Natural killer cell (primary cell): ENCODE data around the gene ADAM29. TPM values are rescaled to one million over a fixed set of nuclear protein-coding genes. Genes with fewer than 3 reads are reported as not detected.
"Not testable (repeated sequence)": the region's sequence is repeated elsewhere in the genome, so short reads cannot be mapped to it uniquely, and the experiment has no call there.

Source experiments
- ATAC-seq, 3 donors: fragments of 150-1000 bp in 2 of 3; fragments of 200-7000 bp in 1 of 3; cut with Tn5 transposase; 1 replicate in 1 of 3; 2 replicates in 2 of 3; pipeline ENCODE4 v1.10.0; 2021; ENCODE audit warnings: mild to moderate bottlenecking in 2 of 3, moderate library complexity in 2 of 3
- DNase-seq, 2 donors: peaks; one replicate each; pipeline versions ENCODE4 v3.0.0 to v3.0.0-alpha.2; 2013 to 2021; ENCODE audit warnings: mixed read lengths in 1 of 2
- H3K27ac ChIP-seq: one replicate; pipeline ENCODE4 v1.5.1; 2013; ENCODE audit warnings: mild to moderate bottlenecking, low read length
- H3K27me3 ChIP-seq: one replicate; pipeline ENCODE4 v1.6.1; 2013; ENCODE audit warnings: low read length; ENCODE audit not compliant: control insufficient read depth, insufficient read depth
- H3K36me3 ChIP-seq: one replicate; pipeline ENCODE4 v1.6.1; 2013; ENCODE audit warnings: low read length; ENCODE audit not compliant: control insufficient read depth, insufficient read depth
- H3K4me1 ChIP-seq: one replicate; pipeline ENCODE4 v1.6.1; 2013; ENCODE audit warnings: low read length; ENCODE audit not compliant: control insufficient read depth, insufficient read depth
- H3K4me3 ChIP-seq: one replicate; pipeline ENCODE4 v1.5.1; 2013; ENCODE audit warnings: low read length
- H3K9me3 ChIP-seq: one replicate; pipeline ENCODE4 v1.6.1; 2013; ENCODE audit warnings: low read length; ENCODE audit not compliant: control insufficient read depth, insufficient read depth
- H3K27ac Mint-ChIP-seq, 2 donors: one replicate each; pipeline ENCODE4 v1.8.0; 2022; ENCODE audit warnings: mild to moderate bottlenecking in 2 of 2, mixed read lengths in 2 of 2, moderate library complexity in 1 of 2
- H3K27me3 Mint-ChIP-seq, 2 donors: one replicate each; pipeline ENCODE4 v1.8.0; 2022; ENCODE audit warnings: low read depth in 2 of 2, mixed read lengths in 2 of 2
- H3K36me3 Mint-ChIP-seq: one replicate; pipeline ENCODE4 v1.8.0; 2022; ENCODE audit warnings: mixed read lengths
- H3K4me1 Mint-ChIP-seq, 2 donors: one replicate each; pipeline ENCODE4 v1.8.0; 2022; ENCODE audit warnings: mixed read lengths in 2 of 2
- H3K4me3 Mint-ChIP-seq: one replicate; pipeline ENCODE4 v1.8.0; 2022; ENCODE audit warnings: mild to moderate bottlenecking, moderate library complexity, mixed read lengths
- H3K9me3 Mint-ChIP-seq, 2 donors: one replicate each; pipeline ENCODE4 v1.8.0; 2022; ENCODE audit warnings: mixed read lengths in 2 of 2
- WGBS: methylation state at CpG from one replicate; pipeline ENCODE4 v1.1.7; 2013; ENCODE audit warnings: missing lambda C conversion rate; ENCODE audit not compliant: insufficient coverage; 5-methylcytosine and 5-hydroxymethylcytosine counted together
- intact Hi-C: fragments of 100-400 bp; cut with micrococcal nuclease; formaldehyde crosslinking; loops from one replicate; pipeline ENCODE4 v1.14.2; 2022
- total RNA-seq, 4 donors: library from RNA; stranded (reverse); fragments of 120-200 nt in 1 of 4; gene quantifications; one replicate each; pipeline versions ENCODE4 v1.2.3 to v1.2.4, GENCODE V29; 2013 to 2022
- TF ChIP-seq, protein P1 (sequence below): fragments of 200-600 bp; IDR thresholded peaks from one replicate; pipeline ENCODE4 v1.8.0; 2022; ENCODE audit warnings: antibody characterized with exemption

Gene ADAM29
- total RNA-seq, 3 donors from 2014 or later (not counting 1 experiment from before 2014, with no cell fraction given): not detected

DNA sequence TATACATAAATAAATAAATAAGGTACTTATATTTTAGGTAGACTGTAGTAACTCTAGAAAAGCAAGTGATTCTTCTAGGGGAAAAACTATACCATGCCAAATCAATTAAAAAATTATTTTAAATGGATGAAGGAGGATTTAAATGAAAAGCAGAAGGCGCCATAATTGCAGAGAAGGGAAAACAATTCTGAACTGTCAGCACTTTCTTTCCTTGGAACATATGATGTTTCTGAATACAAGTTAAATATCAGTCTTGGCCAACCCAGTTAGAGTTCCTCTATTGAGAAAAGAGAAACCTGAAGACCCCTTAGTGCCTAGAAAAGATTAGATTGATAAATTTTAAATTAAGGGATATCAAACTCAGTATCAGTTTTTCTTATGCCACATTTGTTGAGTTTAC, 75.8 kb downstream of the ADAM29 start:
- Histone ChIP-seq H3K27ac (no peak overlapping the region), H3K9me3 (peaks cover 7% of the 10 kb centered on the region), H3K4me3 (no peak overlapping the region), H3K4me1 (no peaks in the 10 kb centered on the region), H3K27me3 (no peaks in the 10 kb centered on the region), H3K36me3 (no peaks in the 10 kb centered on the region)
- 83% methylated on average over 1 of the region's 1 CpG for WGBS
- TF ChIP-seq, protein P1, sequence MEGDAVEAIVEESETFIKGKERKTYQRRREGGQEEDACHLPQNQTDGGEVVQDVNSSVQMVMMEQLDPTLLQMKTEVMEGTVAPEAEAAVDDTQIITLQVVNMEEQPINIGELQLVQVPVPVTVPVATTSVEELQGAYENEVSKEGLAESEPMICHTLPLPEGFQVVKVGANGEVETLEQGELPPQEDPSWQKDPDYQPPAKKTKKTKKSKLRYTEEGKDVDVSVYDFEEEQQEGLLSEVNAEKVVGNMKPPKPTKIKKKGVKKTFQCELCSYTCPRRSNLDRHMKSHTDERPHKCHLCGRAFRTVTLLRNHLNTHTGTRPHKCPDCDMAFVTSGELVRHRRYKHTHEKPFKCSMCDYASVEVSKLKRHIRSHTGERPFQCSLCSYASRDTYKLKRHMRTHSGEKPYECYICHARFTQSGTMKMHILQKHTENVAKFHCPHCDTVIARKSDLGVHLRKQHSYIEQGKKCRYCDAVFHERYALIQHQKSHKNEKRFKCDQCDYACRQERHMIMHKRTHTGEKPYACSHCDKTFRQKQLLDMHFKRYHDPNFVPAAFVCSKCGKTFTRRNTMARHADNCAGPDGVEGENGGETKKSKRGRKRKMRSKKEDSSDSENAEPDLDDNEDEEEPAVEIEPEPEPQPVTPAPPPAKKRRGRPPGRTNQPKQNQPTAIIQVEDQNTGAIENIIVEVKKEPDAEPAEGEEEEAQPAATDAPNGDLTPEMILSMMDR: no peak
- Mint-ChIP-seq H3K27me3 (no peaks in the 10 kb centered on the region), H3K36me3 (peaks cover 6% of the 10 kb centered on the region), H3K27ac (no peak overlapping the region), H3K4me1 (no peaks in the 10 kb centered on the region), H3K9me3 (peaks cover 4 to 15% of the 10 kb centered on the region in 2 donors), H3K4me3 (no peak overlapping the region)
- DNase-seq: no peak
- intact Hi-C loops: no loop called here
- ATAC-seq: no peak

DNA sequence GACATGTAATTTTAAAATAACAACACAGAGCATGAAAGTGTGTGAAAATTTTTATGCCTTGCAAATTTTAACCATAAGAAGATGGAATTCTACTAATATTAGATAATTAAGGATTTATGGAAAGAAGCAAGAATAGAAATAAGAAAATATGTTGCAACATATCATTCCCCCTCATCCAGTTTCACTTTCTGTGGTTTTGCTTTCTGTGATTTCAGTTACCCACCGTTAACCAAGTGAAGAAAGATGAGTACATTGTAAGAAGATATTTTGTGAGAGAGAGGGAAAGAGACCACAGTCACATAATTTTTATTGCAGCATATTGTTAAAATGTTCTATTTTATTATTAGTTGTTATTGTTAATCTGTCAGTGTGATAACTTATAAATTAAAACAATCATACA, 77.9 kb downstream of the ADAM29 start:
- H3K9me3 Mint-ChIP-seq: peaks cover 5 to 16% of the 10 kb centered on the region in 2 donors
- Histone ChIP-seq H3K4me3 (no peak overlapping the region), H3K27ac (no peak overlapping the region), H3K27me3 (no peaks in the 10 kb centered on the region), H3K9me3 (peaks cover 5% of the 10 kb centered on the region), H3K36me3 (no peaks in the 10 kb centered on the region), H3K4me1 (no peaks in the 10 kb centered on the region)
- H3K4me3 Mint-ChIP-seq: no peak overlapping the region
- no peak overlapping the region for H3K27ac Mint-ChIP-seq
- no peaks in the 10 kb centered on the region for H3K27me3 Mint-ChIP-seq
- DNase-seq: no peak
- TF ChIP-seq, protein P1: no peak
- H3K36me3 Mint-ChIP-seq: peaks cover 6% of the 10 kb centered on the region
- WGBS: 80% methylated on average over 1 of the region's 1 CpG
- intact Hi-C loops: no loop called here
- ATAC-seq: no peak
- no peaks in the 10 kb centered on the region for H3K4me1 Mint-ChIP-seq

DNA sequence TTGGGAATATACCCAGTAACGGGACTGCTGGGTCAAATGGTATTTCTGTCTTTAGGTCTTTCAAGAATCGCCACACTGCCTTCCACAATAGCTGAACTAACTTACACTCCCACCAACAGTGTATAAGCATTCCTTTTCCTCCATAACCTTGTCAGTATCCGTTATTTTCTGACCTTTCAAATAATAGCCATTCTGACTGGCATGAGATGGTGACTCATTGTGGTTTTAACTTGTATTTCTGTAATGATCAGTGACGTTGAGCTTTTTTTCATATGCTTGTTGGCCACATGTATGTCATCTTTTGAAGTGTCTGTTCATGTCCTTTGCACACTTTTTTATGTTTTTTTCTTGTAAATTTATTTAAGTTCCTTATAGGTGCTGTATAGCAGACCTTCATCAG, 81.2 kb downstream of the ADAM29 start:
- H3K4me3 Mint-ChIP-seq: no peak overlapping the region
- Histone ChIP-seq H3K36me3 (no peaks in the 10 kb centered on the region), H3K27ac (no peak overlapping the region), H3K27me3 (no peaks in the 10 kb centered on the region), H3K4me1 (no peaks in the 10 kb centered on the region), H3K9me3 (peaks cover 6% of the 10 kb centered on the region), H3K4me3 (no peak overlapping the region)
- H3K36me3 Mint-ChIP-seq: peaks cover 4% of the 10 kb centered on the region
- H3K27ac Mint-ChIP-seq: no peak overlapping the region
- TF ChIP-seq, protein P1: no peak
- no peaks in the 10 kb centered on the region for H3K27me3 Mint-ChIP-seq
- ATAC-seq (no peak), DNase-seq (no peak)
- intact Hi-C loops: no loop called here
- H3K9me3 Mint-ChIP-seq: peaks cover 11 to 20% of the 10 kb centered on the region in 2 donors
- 79% methylated on average over 3 of the region's 4 CpGs for WGBS
- no peaks in the 10 kb centered on the region for H3K4me1 Mint-ChIP-seq

DNA sequence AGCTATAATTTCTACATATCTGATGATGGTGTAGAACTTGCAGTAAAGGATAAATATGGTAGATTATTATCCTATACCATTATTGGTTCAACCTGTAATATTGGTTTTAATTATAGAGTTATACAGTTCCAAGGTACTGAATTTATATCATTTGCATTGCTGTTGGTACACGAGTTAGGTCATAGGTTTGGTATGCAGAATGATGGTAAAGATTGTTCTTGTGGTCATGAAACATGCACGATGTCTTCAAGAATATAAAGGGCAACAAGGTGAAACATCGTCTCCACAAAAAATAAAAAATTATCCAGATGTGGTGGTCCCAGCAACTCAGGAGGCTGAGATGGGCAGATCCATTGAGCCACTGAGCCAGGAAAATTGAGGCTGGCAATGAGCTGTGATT, 99.6 kb downstream of the ADAM29 start:
- Mint-ChIP-seq H3K27ac (no peak overlapping the region), H3K4me3 (no peak overlapping the region), H3K27me3 (no peaks in the 10 kb centered on the region), H3K4me1 (no peaks in the 10 kb centered on the region), H3K36me3 (no peaks in the 10 kb centered on the region), H3K9me3 (peaks cover 19 to 24% of the 10 kb centered on the region in 2 donors)
- Histone ChIP-seq H3K4me1 (no peaks in the 10 kb centered on the region), H3K4me3 (no peak overlapping the region), H3K36me3 (no peaks in the 10 kb centered on the region), H3K9me3 (peaks cover 3% of the 10 kb centered on the region), H3K27ac (no peak overlapping the region), H3K27me3 (no peaks in the 10 kb centered on the region)
- TF ChIP-seq, protein P1: no peak
- intact Hi-C loops: no loop called here
- ATAC-seq (no peak), DNase-seq (no peak)
- WGBS: 90% methylated on average over 2 of the region's 3 CpGs

DNA sequence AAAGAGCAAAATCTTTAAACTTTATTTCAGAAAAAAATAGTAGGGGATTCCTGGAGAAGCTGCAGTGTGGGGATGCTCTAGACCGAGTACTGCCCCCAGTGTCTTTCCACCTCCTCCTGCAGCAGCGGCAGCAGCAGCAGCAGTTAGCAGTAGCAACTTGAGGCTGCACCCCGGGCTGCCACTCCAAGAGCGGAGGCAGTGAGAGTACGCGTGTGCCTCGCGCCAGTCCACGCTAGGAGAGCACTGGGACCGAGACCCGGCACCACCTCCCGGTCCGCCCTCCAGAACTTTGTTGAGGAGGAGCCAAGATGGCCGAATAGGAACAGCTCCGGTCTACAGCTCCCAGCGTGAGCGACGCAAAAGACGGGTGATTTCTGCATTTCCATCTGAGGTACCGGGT, 101.3 kb downstream of the ADAM29 start:
- H3K4me3 Mint-ChIP-seq, H3K4me1 Mint-ChIP-seq, intact Hi-C loops, H3K36me3 ChIP-seq, DNase-seq, H3K27me3 Mint-ChIP-seq, ATAC-seq, H3K27me3 ChIP-seq, H3K27ac Mint-ChIP-seq, H3K4me3 ChIP-seq, H3K9me3 ChIP-seq, H3K27ac ChIP-seq, H3K36me3 Mint-ChIP-seq, H3K4me1 ChIP-seq: not testable (repeated sequence)
- WGBS: 94% methylated on average over 20 of the region's 20 CpGs
- H3K9me3 Mint-ChIP-seq: peaks cover 17 to 23% of the 10 kb centered on the region in 2 donors
